NCI-H2227 (cell line): ENCODE measurements around the gene RYR2.
"Not testable (repeated sequence)": the region's sequence is repeated elsewhere in the genome, so short reads cannot be mapped to it uniquely, and the experiment has no call there.

ENCODE experiments used
- DNase-seq: peaks from one replicate; lab custom pipeline; 2025; ENCODE audit not compliant: unreplicated experiment; lab: John Stamatoyannopoulos, UW

The RYR2 gene

DNA sequence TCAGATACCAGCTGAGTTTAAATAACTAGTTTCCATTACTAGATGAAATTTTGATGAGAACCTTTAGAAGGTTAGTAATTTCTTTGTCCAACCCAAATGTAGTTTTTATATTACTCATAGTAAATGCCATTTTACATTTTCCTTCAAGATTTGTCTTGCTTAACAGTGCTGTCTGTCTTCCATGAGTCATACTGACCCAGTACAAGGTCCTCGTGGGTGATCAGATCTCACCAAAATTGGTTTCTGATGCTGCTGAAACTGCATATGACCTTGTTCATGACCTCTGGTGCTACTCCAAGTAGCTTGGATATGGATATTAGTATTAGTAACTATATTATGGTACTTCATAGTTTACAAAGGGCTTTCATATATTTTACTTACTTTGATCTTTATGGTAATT is 207.1 kb downstream of the RYR2 start:
- DNase-seq: no peak

DNA sequence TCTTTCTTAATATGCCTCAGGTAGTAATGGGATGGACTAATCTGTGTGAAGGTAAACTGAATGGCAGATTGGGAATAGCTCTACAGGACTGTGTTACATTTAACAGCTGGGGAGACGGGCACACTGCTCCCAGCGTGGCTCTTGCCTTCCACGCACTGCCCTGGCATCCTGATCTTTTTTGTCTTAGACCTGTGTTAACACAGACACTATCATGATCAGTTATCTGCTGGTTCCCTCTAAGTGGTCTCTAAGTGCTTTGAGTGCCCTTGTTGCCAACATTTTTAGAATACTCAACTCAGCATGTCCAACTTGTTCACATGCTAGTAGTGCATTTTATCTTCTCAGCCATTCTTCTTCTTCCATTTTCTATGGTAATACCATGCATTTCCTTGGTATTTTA is 208.1 kb downstream of the RYR2 start:
- DNase-seq: no peak

DNA sequence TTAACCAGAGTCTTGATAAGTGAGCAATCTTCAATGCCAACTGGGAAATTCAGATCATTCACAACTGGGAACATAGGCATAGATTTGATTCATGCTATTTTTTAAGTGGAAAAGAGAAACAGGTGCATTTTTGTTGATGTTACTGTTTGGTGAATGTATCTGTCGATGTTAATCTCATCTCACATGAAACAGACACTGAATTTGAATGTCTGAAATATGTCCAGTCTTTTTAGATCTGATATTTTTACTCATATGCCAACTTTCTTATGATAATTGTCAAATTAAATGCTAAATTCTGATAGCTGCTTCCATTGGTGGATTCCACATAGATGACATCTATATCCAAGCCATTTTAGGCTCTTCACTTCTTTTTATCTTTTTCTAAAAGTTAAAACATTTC is 213.1 kb downstream of the RYR2 start:
- DNase-seq: no peak

DNA sequence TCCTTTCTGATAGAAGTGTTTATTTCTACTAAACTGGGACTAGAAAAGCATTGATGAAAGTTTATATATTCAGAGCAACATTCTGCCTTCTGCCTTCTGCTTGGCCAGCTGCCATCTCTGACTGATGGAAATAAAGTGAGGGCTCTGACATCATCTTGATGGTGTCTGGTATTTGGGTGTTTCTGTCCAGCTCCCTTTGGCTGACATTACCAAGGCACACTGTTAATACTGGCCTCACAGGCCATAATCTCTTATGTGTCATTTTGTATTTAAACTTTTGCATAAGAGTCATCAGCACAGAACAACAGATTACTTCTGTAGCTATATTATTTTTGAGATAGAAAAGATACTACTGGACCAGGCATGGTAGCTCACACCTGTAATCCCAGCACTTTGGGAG is 216.9 kb downstream of the RYR2 start:
- no peak for DNase-seq

DNA sequence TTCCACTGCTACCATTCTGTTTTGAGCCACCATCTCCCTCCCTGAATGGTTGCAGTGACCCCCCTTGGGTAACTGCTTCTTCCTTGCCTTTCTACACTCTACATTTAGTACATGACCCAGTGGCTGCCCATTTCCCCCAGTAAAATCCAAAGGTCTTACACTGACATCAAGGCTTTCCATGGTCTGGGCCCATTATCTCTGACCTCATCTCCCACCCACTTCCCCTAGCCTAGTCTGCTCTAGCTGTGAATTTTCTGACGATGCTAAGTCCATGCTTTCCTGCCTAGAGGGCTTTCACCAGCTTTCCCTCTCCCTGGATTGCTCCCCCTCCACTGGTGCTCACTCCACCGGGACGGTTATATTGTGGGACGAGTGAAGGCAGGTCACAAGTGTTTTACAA is 219.2 kb downstream of the RYR2 start:
- no peak for DNase-seq

DNA sequence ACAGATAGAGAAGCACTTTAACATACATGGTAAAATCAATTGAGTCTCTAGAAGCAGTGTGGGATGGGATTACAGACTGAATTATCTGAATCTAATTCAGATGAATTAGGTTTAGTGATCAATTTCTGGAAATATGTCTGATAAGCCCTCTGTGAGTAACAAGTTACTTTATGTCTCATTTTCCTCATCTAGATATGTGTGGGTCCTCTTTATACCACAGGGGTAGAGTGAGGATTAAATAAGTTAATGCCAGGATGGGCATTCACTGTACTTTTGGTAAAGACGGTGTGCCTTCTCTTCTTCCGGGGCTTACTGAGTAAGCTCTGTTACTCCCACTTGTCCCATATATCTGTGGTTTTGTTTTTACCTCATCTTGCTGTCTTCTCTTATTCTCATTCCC is 225.8 kb downstream of the RYR2 start:
- no peak for DNase-seq

DNA sequence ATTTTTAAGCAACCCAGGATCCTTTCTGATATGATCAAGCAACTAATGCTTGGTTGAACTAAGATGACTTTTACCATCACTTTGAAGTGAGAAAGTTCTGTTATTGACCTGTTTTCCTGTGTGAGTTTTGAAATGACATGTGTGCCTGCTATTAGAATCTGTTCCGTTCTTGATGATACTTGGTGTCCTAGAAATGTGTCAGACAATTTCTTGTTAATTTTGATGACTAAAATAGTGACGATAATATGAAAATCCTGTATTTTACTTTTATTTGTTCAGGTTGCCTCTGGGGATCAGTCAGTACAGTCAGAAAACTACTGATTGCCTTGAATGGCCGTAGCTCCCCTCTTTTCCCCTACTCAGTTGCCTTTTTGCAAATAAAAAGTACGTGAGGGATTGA is 228.0 kb downstream of the RYR2 start:
- DNase-seq: no peak

DNA sequence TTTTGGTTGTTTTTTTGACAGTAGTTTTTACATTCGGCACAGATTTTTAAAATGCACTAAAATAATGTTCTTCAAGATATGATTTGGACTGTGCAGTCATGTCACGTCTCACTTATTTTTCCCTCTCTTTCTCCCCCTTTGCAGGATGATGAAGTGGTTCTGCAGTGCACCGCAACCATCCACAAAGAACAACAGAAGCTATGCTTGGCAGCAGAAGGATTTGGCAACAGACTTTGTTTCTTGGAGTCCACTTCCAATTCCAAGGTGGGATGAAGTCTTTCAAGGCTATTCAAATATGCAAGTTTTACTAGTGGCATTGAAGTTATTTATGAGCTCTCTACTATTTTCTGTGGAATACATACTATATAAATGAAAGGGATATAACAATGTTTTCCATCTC is 228.4 kb downstream of the RYR2 start:
- no peak for DNase-seq

DNA sequence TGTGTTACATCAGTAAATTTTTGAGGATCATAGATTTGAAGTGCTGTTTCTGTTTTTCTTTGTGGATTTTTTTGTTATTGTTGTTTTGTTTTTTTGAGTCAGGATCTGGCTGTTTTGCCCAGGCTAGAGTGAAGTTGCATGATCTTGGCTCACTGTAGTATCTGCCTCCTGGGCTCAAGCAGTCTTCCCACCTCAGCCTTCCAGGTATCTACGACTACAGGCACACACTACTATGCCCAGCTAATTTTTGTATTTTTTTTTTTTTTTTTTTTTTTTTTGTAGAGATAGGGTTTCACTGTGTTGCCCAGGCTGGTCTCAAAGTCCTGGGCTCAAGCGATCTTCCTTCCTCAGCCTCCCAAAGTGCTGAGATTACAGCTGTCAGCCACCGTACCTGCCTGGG is 236.0 kb downstream of the RYR2 start:
- not testable (repeated sequence) for DNase-seq

DNA sequence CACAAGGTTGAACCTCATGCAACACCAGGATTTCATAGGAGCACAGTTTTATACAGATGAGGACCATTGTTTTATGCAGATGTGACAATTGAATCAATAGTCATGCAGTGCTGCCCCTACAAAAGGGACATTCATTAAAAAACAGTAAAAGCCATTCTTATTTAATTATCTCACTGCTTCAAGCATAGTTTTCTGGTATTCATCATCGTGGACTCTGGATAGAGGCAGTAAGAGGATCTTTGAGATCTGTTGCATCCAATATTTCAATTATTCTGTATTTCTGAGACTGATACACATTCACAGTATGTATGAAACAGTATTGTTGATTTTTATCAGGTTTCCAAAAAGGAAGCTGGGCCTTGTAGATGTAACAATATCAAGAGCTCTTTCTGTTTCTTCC is 237.6 kb downstream of the RYR2 start:
- no peak for DNase-seq

DNA sequence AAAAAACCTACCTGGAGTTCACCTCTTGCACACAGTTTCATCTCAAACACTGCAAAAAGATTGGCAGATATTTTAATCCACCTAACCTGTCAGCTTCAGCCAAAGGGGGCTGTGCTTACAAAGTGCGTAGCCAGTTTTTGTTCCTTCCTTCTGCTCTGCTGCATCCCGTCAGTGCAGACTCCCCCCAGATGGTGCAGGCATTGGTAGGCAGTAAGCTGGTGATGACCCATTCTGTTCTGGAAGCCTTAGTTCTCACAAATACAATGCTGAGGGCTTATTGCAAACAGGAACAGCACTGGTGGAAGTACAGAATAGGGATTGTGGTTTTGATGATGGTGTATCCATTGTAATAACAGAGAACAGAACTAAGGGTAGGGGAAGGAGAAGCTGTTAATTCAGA is 239.5 kb downstream of the RYR2 start:
- DNase-seq: no peak

DNA sequence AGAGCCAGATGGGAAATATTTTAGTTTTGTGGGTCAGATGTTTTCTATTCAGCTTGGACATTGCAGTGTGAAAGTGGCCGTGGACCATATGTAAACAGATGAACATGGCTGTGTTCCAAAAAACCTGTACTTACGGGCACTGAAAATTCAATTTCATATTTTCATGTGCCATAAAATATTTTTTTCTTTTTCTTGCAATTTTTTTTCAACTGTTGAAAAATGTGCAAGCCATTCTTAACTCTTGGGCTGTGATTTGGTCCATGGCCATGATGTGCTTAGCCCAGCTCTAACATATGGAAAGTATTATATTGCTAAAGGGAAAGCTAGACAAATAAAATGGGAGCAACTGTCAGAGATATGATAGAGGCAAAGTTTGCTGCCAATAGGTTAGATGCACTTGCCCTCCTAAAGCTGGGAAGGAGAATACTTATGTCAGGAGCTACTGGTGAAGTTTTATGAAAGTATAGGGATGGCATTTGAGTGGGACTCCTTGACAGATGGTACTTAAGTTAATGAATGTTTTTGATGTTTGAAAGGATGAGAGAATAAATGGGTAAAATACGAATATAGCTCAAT is 240.3 kb downstream of the RYR2 start:
- DNase-seq: no peak

DNA sequence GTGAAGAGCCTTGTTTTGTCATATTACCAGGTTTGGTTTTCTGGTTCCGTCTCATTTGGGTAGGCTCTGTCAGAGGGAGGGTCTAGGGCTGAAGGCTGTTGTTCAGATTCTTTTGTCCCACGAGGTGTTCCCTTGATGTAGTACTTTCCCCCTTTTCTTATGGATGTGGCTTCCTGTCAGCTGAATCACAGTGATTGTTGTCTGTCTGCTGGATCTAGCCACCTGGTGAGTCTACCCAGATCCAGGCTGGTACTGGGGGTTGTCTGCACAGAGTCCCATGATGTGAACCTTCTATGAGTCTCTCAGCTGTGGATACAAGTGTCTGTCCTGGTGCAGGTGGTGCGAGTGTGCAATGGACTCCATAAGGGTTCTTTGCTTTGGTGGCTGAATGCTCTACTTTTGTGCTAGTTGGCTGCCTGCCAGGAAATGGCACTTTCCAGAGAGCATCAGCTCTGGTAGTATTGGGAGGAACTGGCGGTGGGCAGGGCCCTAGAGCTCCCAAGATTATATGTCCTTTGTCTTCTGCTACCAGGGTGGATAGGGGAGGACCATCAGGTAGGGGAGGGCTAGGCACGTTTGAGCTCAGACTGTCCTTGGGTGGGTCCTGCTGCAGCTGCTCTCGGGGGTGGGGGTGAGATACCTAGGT is 246.0 kb downstream of the RYR2 start:
- no peak for DNase-seq

DNA sequence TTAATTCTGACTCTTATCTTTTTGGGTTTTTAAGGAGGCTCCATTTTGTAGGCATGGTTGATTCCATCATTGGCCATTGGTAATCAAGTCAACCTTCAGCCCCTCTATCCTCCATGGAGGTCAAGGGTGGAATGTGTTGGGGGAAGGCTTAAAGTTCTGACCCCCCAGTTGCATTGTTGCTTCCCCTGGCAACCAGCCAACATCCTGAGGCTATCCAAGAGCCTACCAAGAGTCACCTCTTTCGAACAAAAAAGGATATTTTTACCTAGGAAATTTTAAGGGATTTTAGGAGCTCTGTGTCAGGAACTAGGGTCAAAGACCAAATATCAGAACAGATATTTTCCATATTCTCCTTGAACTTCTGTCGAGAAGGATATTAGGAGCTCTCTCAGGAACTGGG is 251.8 kb downstream of the RYR2 start:
- DNase-seq: no peak

DNA sequence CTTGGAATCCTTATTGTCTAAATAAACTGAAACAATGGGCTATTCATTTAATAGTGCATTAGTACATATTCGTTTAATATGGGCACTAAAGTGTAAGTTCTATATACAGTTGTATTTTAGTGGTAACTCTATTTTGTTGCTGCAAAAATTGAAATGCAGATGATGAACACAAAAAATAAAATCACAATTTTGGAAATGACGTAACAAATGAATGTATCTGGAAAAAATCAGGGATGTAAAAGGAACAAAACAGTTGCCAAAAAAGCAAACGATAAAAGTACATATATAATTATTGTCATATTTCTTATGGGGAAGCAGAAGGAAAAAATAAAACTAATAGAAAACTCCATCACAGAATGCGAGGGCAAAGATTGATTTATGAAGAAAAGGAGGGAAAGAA is 254.9 kb downstream of the RYR2 start:
- DNase-seq: no peak

DNA sequence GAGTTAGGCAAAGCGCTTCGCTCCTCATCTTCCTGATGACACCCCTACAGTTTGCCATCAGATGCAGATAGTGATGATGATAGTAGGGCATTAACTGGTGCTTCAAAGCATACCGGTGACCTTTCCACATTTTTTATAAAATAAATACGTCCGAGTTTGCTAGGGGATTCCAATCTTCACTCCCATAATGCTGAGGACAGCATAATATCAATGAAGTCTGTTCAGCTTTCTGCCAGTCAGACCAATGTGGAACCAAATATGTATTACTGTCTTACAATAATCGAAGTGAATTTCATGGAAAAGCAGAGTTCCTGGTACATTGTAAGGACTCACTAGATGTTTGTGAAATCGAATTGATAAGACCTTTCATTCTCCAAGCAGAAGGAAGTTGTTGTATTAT is 258.7 kb downstream of the RYR2 start:
- no peak for DNase-seq

DNA sequence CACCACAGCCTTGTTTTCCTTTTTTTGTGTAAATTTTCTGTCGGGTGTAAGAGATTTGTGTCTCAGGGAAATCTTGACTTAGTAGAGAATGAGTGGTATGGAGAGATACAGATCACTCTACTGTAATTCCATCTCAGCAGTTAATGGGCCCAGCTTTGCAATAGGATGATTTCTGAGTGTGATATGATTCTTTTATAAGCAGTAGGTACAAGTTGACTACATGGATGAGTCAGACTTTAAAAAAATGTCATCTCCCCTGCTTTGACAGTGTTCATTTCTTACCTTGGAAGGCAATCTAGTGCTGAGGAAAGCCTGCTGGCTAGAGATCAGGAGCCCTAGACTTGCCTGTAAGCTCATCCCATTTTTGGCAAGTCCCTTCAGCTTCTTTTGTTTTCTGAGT is 261.9 kb downstream of the RYR2 start:
- no peak for DNase-seq

DNA sequence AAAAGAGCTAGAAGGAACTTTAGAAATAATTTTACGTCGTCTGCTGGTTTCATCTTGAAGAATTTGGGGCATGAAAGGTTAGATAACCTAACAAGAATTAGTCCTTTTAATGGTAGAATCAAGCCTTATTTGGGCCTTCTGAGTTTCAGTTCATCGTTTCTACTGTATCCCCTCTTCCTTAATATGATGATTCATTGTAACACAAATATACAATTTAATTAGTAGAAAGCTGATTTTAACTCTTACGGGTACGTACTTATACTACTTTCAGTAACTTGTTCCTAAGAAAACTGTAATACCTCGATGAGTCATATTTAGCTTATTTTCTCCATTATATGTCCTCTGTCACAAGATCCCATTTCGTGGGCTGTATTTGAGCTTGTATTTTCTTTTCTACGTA is 264.7 kb downstream of the RYR2 start:
- DNase-seq: no peak

DNA sequence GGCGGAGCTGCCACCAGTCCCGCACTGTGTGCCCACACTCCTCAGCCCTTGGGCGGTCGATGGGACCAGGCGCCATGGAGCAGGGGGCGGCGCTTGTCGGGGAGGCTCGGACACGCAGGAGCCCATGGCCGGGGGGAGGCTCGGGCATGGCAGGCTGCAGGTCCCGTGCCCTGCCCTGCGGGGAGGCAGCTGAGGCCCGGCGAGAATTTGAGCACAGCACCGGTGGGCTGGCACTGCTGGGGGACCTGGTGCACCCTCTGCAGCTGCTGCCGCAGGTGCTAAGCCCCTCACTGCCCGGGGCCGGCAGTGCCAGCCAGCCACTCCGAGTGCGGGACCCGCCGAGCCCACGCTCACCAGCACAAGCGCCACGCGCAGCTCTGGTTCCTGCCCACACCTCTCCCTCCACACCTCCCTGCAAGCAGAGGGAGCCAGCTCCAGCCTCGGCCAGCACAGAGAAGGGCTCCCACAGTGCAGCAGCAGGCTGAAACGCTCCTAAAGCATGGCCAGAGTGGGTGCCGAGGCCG is 267.7 kb downstream of the RYR2 start:
- DNase-seq: no peak

DNA sequence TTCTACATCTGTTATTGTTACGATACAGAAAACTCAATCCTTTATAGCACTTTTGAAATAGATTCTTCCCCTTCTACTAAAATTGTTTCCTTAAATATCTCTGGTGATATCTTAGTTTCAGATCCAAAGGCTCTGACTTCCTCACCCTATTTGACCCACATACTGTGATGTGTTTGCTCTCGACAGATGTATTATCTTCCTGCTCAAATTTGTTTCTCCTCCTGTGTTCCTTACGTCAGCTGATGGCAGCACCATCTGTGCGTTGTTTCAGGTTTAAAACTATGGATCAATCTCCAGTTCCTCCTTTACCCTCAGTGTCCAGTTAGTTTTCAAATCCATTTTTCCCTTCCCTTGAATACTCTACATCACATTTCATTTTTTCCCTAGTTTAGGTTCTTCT is 274.4 kb downstream of the RYR2 start:
- DNase-seq: no peak

DNA sequence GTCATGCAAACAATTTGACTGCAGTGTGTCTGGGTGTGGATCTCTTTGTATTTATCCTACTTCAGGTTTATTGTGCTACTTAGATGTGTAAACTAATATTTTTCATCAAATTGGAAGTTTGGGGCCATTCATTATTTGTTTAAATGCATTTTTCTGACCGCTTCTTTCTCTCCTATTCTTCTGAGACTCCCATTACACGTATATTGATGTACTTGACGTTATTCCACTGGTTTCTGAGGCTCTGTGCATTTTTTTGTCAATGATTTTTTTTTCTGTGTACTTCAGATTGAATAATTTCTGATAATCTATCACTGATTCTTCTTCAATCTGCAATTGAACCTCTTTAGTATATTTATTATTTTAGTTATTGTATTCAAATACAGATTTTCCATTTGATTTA is 276.8 kb downstream of the RYR2 start:
- DNase-seq: no peak

DNA sequence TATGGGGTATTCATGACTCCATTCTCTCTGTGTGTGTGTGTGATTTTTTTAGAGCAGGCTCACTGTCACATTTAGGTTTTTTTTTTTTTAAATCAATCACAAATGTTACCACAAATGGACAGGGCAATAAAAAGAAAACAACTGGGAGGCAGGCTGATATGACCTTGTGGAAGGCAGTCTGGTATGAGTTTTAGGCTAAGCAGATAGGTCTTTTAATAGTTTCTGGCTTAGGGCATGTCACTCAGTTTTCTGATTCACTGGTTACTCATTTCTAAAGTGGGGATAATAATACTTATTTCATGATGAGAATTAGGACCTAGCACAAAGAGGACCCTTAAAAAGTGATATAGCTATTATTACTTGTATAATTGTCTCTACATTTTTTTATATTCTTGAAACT is 278.9 kb downstream of the RYR2 start:
- no peak for DNase-seq

DNA sequence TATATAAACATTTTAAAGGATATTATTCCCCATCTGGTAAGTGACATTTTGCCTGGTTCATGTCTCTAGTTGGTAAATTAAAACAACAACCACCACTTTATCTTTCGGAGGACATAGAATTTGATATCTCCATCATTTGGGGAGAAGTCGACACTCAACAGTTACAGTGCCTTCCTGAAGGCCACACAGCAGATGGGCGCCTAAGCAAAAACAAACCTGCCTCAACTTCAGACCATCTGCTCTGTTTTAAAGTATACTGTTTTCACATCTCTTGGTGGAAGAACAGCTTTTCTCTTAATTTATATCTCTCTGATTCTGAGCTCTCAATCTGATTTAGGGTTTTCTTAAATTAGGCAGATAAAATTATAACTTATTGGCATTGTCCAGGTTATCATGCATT is 282.2 kb downstream of the RYR2 start:
- no peak for DNase-seq
